Measurements from ENCODE around the gene LTA4H. TPM values are rescaled to one million over a fixed set of nuclear protein-coding genes. Genes with fewer than 3 reads are reported as not detected.

Gene LTA4H
- total and polyA plus RNA-seq, 2 of the 4 experiments (the other 2 are of a cell fraction) = 41.0 to 43.3 TPM

DNA sequence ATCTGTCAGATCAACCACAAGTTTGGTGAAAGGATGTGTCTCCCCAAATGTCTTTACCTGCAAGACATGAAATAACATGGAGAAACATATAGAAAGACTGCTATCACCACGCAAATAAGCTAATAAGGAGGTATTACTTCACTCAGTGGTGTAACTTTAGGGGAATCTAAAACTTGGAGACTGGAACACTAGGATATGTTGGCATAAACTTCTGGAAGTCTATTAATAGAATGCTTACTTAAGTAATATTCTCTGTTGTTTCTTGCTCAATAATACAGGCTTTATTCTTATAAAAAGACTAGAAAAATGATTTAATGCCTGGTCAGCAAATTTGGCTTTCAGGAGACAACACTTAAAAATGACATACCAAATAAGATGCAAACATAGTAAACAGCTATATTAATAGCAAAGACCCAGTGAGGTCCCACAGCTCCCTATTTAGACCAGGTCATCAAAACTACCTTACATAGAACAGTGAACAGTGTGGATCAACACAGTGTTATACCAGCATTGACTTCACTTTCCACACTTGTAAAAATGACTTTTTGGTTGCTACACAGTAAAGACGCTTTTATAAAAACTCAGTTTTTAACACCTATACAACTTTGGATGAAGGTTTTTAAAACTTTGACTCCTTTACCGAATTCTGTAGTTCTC lies 20.3 kb downstream of the LTA4H start:
- H2BK15ac ChIP-seq (ENCODE audit: low read depth, low read length) = no peak overlapping the region
- no peak overlapping the region for H4K91ac ChIP-seq (ENCODE audit: insufficient read depth, low read depth, low read length)
- H3K23ac ChIP-seq (ENCODE audit: low read depth, low read length) = no peak overlapping the region
- DNase-seq (peak; percentile 5), ATAC-seq (ENCODE audit: low read depth) (no peak)
- no peaks in the 10 kb centered on the region for H3K27me3 ChIP-seq (ENCODE audit: control insufficient read depth, insufficient read depth, low read length)
- H4K8ac ChIP-seq (ENCODE audit: low read depth in 2 of 2, low read length in 2 of 2) = no peak overlapping the region
- no peak overlapping the region for H2AK5ac ChIP-seq (ENCODE audit: low read depth, low read length)
- H3K4me3 ChIP-seq (ENCODE audit: insufficient read depth, low read depth, low read length) = no peak overlapping the region
- dilution Hi-C loops (cut with HindIII; ENCODE audit: low sequenced_read_pairs, unreplicated experiment) = no loop called here
- H3K9me3 ChIP-seq (ENCODE audit: control insufficient read depth, insufficient read depth, low read length) = no peaks in the 10 kb centered on the region
- ChIA-PET POLR2A (ENCODE audit: unreplicated experiment) (no interaction called here), CTCF (interaction anchor here (0.9 kb wide), 1 partner anchor 97 kb away, joined by 3 read pairs; no protein-coding TSS in a partner anchor)
- no peaks in the 10 kb centered on the region for H4K20me1 ChIP-seq (ENCODE audit: insufficient read depth, low read length)
- no peak overlapping the region for H3K4ac ChIP-seq (ENCODE audit: low read depth, low read length)
- no peak overlapping the region for H3K56ac ChIP-seq (ENCODE audit: extremely low read depth, insufficient read depth, low read length)
- TF ChIP-seq MXI1 (IDR thresholded peaks at IDR 0.05; ENCODE audit: borderline replicate concordance, low read depth, low read length) (no peak), MAFK (IDR thresholded peaks at IDR 0.05; ENCODE audit: low read depth, low read length) (peak; percentile 99)
- H2BK20ac ChIP-seq (ENCODE audit: low read depth, low read length) = no peak overlapping the region
- H3K36me3 ChIP-seq (ENCODE audit: control insufficient read depth, insufficient read depth, low read length) = peaks cover 19% of the 10 kb centered on the region
- H3K79me1 ChIP-seq (ENCODE audit: low read depth in 1 of 2, low read length in 2 of 2) = no peaks in the 10 kb centered on the region
- H3K14ac ChIP-seq (replicated peaks; ENCODE audit: low read depth, low read length) = no peak overlapping the region
- intact Hi-C loops (cut with micrococcal nuclease) = loop anchor here (2.0 kb wide), 1 partner anchor 502 kb away; no protein-coding TSS in a partner anchor
- no peak overlapping the region for H4K5ac ChIP-seq (ENCODE audit: low read depth, low read length)
- in situ Hi-C loops (cut with MboI; ENCODE audit: low sequenced_read_pairs) = no loop called here
- no peak overlapping the region for H3K18ac ChIP-seq (ENCODE audit: low read depth, low read length)
- no TSS peak for BruUV-seq (replicated peaks)
- H2AK9ac ChIP-seq (replicated peaks; ENCODE audit: low read depth, low read length, poor library complexity) = no peak overlapping the region
- no peaks in the 10 kb centered on the region for H3K4me1 ChIP-seq (ENCODE audit: control insufficient read depth, insufficient read depth, low read length)
- H2AFZ ChIP-seq (replicated peaks; ENCODE audit: low read length, poor library complexity) = no peak overlapping the region
- H3K9me1 ChIP-seq (ENCODE audit: insufficient read depth, low read length) = peaks cover 4% of the 10 kb centered on the region; the same call in 1 of the 2 replicates
- no peak overlapping the region for H2BK5ac ChIP-seq (ENCODE audit: low read depth, low read length, poor library complexity, severe bottlenecking)
- WGBS, 2 experiments (ENCODE audit: extremely low coverage in 2 of 2, insufficient read length in 1 of 2) = no CpG with 5 or more reads among the region's 3 CpGs
- no peak overlapping the region for H3K9ac ChIP-seq (ENCODE audit: low read depth, low read length)
- H3K4me2 ChIP-seq (ENCODE audit: low read depth, low read length) = no peak overlapping the region
- H3K27ac ChIP-seq (ENCODE audit: insufficient read depth, low read length) = no peak overlapping the region
- H2BK120ac ChIP-seq (ENCODE audit: low read depth, low read length) = no peak overlapping the region

Data from IMR-90 (cell line).